IMR-90 (cell line): ENCODE data around the gene ASNSD1. TPM values are rescaled to one million over a fixed set of nuclear protein-coding genes. Genes with fewer than 3 reads are reported as not detected.

ENCODE experiments used
- ATAC-seq: fragments of 200-7000 bp; cut with Tn5 transposase; 2 replicates; pipeline ENCODE4 v1.9.1; 2020; ENCODE audit warnings: low read depth, mild to moderate bottlenecking, moderate library complexity
- BruUV-seq: library from RNA; stranded (reverse); fragments of 400-500 nt; replicated peaks from 2 replicates; lab custom pipeline; 2021; lab: Mats Ljungman, UMichigan
- CTCF ChIA-PET: fragments of 300-600 bp; formaldehyde crosslinking; extraction: SDS; loops from one replicate; lab custom pipeline; 2021; ENCODE audit warnings: antibody characterized with exemption; lab: Yijun Ruan, JAX
- POLR2A ChIA-PET: fragments of 300-600 bp; sonication (Branson Sonifier 250); formaldehyde crosslinking; loops from one replicate; lab custom pipeline; 2022; ENCODE audit warnings: antibody characterized with exemption; ENCODE audit not compliant: unreplicated experiment; lab: Charles Lee
- DNase-seq: peaks from one replicate; pipeline ENCODE4 v3.0.0; 2013
- H2AFZ ChIP-seq: replicated peaks from 2 replicates; pipeline ENCODE3; 2013; ENCODE audit warnings: low read length, mild to moderate bottlenecking; ENCODE audit not compliant: poor library complexity
- H2AK5ac ChIP-seq: 2 replicates; pipeline ENCODE4 v1.6.1; 2013; ENCODE audit warnings: low read depth, low read length, inconsistent platforms
- H2AK9ac ChIP-seq: replicated peaks from 2 replicates; pipeline ENCODE3; 2013; ENCODE audit warnings: mild to moderate bottlenecking, low read depth, low read length, moderate library complexity; ENCODE audit not compliant: poor library complexity
- H2BK120ac ChIP-seq: 2 replicates; pipeline ENCODE4 v1.6.1; 2013; ENCODE audit warnings: low read depth, low read length, inconsistent platforms
- H2BK15ac ChIP-seq: 3 replicates; pipeline ENCODE4 v1.6.1; 2013; ENCODE audit warnings: low read depth, low read length, inconsistent platforms
- H2BK20ac ChIP-seq: 2 replicates; pipeline ENCODE4 v1.6.1; 2013; ENCODE audit warnings: low read depth, mild to moderate bottlenecking, inconsistent platforms, low read length, moderate library complexity
- H2BK5ac ChIP-seq: 2 replicates; pipeline ENCODE4 v1.6.1; 2013; ENCODE audit warnings: mild to moderate bottlenecking, low read depth, low read length, inconsistent platforms; ENCODE audit not compliant: poor library complexity, severe bottlenecking
- H3K14ac ChIP-seq: replicated peaks from 2 replicates; pipeline ENCODE4 v1.6.1; 2013; ENCODE audit warnings: low read depth, low read length, inconsistent platforms
- H3K18ac ChIP-seq: 2 replicates; pipeline ENCODE4 v1.6.1; 2013; ENCODE audit warnings: low read depth, low read length, control low read depth
- H3K23ac ChIP-seq: 2 replicates; pipeline ENCODE4 v1.6.1; 2013; ENCODE audit warnings: low read depth, low read length, inconsistent platforms
- H3K27ac ChIP-seq: 2 replicates; pipeline ENCODE4 v1.5.1; 2013; ENCODE audit warnings: mild to moderate bottlenecking, control low read depth, low read length; ENCODE audit not compliant: insufficient read depth
- H3K27me3 ChIP-seq: 2 replicates; pipeline ENCODE4 v1.6.1; 2013; ENCODE audit warnings: low read length; ENCODE audit not compliant: control insufficient read depth, insufficient read depth
- H3K36me3 ChIP-seq: 2 replicates; pipeline ENCODE4 v1.6.1; 2013; ENCODE audit warnings: low read length, mixed read lengths; ENCODE audit not compliant: control insufficient read depth, insufficient read depth
- H3K4ac ChIP-seq: 2 replicates; pipeline ENCODE4 v1.6.1; 2013; ENCODE audit warnings: low read depth, low read length, inconsistent platforms
- H3K4me1 ChIP-seq: 2 replicates; pipeline ENCODE4 v1.6.1; 2013; ENCODE audit warnings: low read length, mixed read lengths; ENCODE audit not compliant: control insufficient read depth, insufficient read depth
- H3K4me2 ChIP-seq: 2 replicates; pipeline ENCODE4 v1.6.1; 2013; ENCODE audit warnings: low read depth, mild to moderate bottlenecking, control low read depth, low read length, moderate library complexity
- H3K4me3 ChIP-seq: 2 replicates; pipeline ENCODE4 v1.5.1; 2013; ENCODE audit warnings: low read depth, mild to moderate bottlenecking, control low read depth, low read length, moderate library complexity; ENCODE audit not compliant: insufficient read depth
- H3K56ac ChIP-seq: 2 replicates; pipeline ENCODE4 v1.6.1; 2013; ENCODE audit warnings: low read length, inconsistent platforms; ENCODE audit not compliant: insufficient read depth; ENCODE audit errors: extremely low read depth
- H3K79me1 ChIP-seq, 2 experiments: 2 replicates each; pipeline ENCODE4 v1.6.1; 2013; ENCODE audit warnings: low read length in 2 of 2, inconsistent platforms in 1 of 2, low read depth in 1 of 2
- H3K9ac ChIP-seq: 2 replicates; pipeline ENCODE4 v1.6.1; 2013; ENCODE audit warnings: low read depth, low read length, control low read depth
- H3K9me1 ChIP-seq: 2 replicates; pipeline ENCODE4 v1.6.1; 2013; ENCODE audit warnings: low read length, inconsistent platforms; ENCODE audit not compliant: insufficient read depth
- H3K9me3 ChIP-seq: 2 replicates; pipeline ENCODE4 v1.6.1; 2013; ENCODE audit warnings: low read length; ENCODE audit not compliant: control insufficient read depth, insufficient read depth
- H4K20me1 ChIP-seq: 2 replicates; pipeline ENCODE4 v1.6.1; 2013; ENCODE audit warnings: low read length, inconsistent platforms; ENCODE audit not compliant: insufficient read depth
- H4K5ac ChIP-seq: 2 replicates; pipeline ENCODE4 v1.6.1; 2013; ENCODE audit warnings: mild to moderate bottlenecking, low read depth, low read length, control low read depth
- H4K8ac ChIP-seq, 2 experiments: 2 replicates each; pipeline ENCODE4 v1.6.1; 2013; ENCODE audit warnings: low read depth in 2 of 2, low read length in 2 of 2, control low read depth in 1 of 2, inconsistent platforms in 1 of 2
- H4K91ac ChIP-seq: 2 replicates; pipeline ENCODE4 v1.6.1; 2013; ENCODE audit warnings: low read depth, low read length, inconsistent platforms; ENCODE audit not compliant: insufficient read depth
- BHLHE40 ChIP-seq: fragments of 150-350 bp; IDR thresholded peaks from 2 replicates; pipeline ENCODE4 v1.6.1; 2016; ENCODE audit warnings: mild to moderate bottlenecking, low read depth, low read length
- NFE2L2 ChIP-seq: fragments of 150-350 bp; IDR thresholded peaks from 2 replicates; pipeline ENCODE4 v1.6.1; 2016; ENCODE audit warnings: low read depth, mild to moderate bottlenecking, low read length
- POLR2A ChIP-seq: IDR thresholded peaks from 2 replicates; pipeline ENCODE4 v1.6.1; 2012; ENCODE audit warnings: mild to moderate bottlenecking, low read depth, low read length
- RCOR1 ChIP-seq: IDR thresholded peaks from 2 replicates; pipeline ENCODE4 v1.6.1; 2012; ENCODE audit warnings: mild to moderate bottlenecking, low read length, improper control_type of control experiment; ENCODE audit not compliant: insufficient replicate concordance
- WGBS, 2 experiments: methylation state at CpG; one replicate each; pipeline versions ENCODE4 v1.1.5 to v1.1.7; 2013; ENCODE audit warnings: missing lambda C conversion rate in 2 of 2; ENCODE audit not compliant: insufficient read length in 1 of 2; ENCODE audit errors: extremely low coverage in 2 of 2; 5-methylcytosine and 5-hydroxymethylcytosine counted together
- dilution Hi-C: fragments of 300-500 bp; cut with HindIII; formaldehyde crosslinking; loops from one replicate; pipeline ENCODE4 v1.14.3; 2018; ENCODE audit warnings: low sequenced_read_pairs; ENCODE audit not compliant: unreplicated experiment
- in situ Hi-C: fragments of 300-500 bp; cut with MboI; formaldehyde crosslinking; loops from 3 replicates; pipeline ENCODE4 v1.14.3; 2019; ENCODE audit warnings: low sequenced_read_pairs, inconsistent platforms, mixed read lengths
- intact Hi-C: fragments of 100-400 bp; cut with micrococcal nuclease; formaldehyde crosslinking; loops from 2 replicates; pipeline ENCODE4 v1.10.0; 2022
- polyA plus RNA-seq, 3 experiments: library from polyadenylated mRNA; depleted of rRNA; stranded (reverse); fragments of >200 nt; gene quantifications; 2 replicates each; pipeline ENCODE4 v1.2.3, GENCODE V29; 2012; ENCODE audit warnings: low replicate concordance in 1 of 3
- total RNA-seq: library from RNA; depleted of rRNA; stranded (reverse); fragments of >200 nt; gene quantifications from 2 replicates; pipeline ENCODE4 v1.2.3, GENCODE V29; 2012
- TF ChIP-seq, protein P1 (sequence below): conservative IDR thresholded peaks from 2 replicates; pipeline ENCODE4 v1.5.1; 2012; ENCODE audit warnings: mild to moderate bottlenecking, low read depth, low read length, improper control_type of control experiment
- TF ChIP-seq, protein P2 (sequence below): fragments of 150-350 bp; IDR thresholded peaks from 2 replicates; pipeline ENCODE4 v1.6.1; 2016; ENCODE audit warnings: low read depth, mild to moderate bottlenecking, low read length, moderate library complexity, borderline replicate concordance

ASNSD1 gene
- total and polyA plus RNA-seq, 2 of the 4 experiments (the other 2 are of a cell fraction), result 29.1 to 35.7 TPM

DNA sequence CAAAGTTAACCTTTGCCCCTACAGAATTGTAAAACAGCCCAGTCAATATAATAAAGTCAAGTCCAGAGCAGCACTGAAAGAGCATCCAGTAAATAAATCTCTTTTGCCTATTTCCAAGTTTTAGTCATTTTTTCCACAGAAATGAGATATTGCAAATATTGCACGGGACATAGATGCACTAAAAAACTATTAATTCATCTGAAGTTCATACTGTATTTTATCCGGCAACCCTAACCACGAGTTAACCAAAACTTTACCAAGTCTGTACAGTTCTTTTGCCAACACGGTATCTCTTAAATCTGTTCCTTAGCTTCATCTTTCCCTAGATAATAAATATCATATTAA is 484 bp upstream of the ASNSD1 start:
- peaks cover 2% of the 10 kb centered on the region; the same call in 1 of the 2 replicates for H3K9me1 ChIP-seq
- H2AFZ ChIP-seq, result no peak overlapping the region
- H3K18ac ChIP-seq, result no peak overlapping the region
- no peak overlapping the region for H4K5ac ChIP-seq
- H4K20me1 ChIP-seq, result no peaks in the 10 kb centered on the region
- dilution Hi-C loops (no loop called here), in situ Hi-C loops (no loop called here), intact Hi-C loops (loop anchor here (1.0 to 5.0 kb wide), 4 partner anchors 38 to 412 kb away; no protein-coding TSS in a partner anchor)
- no TSS peak for BruUV-seq
- no peak overlapping the region for H2BK120ac ChIP-seq
- H3K9ac ChIP-seq, result no peak overlapping the region
- DNase-seq (no peak), ATAC-seq (no peak)
- no peaks in the 10 kb centered on the region for H3K36me3 ChIP-seq
- H3K4me2 ChIP-seq, result no peak overlapping the region
- ChIA-PET POLR2A (no interaction called here), CTCF (interaction anchor here (0.5 to 1.8 kb wide), 15 partner anchors 11 to 548 kb away, joined by 3 to 9 read pairs (median 4); partner anchors contain the start of gene OSGEPL1)
- H3K4ac ChIP-seq, result no peak overlapping the region
- H2AK9ac ChIP-seq, result no peak overlapping the region
- no peak overlapping the region for H3K27ac ChIP-seq
- no peak overlapping the region for H2BK15ac ChIP-seq
- no peak overlapping the region for H3K56ac ChIP-seq
- peaks cover 9 to 20% of the 10 kb centered on the region in 2 experiments; a peak in 3 of 4 replicates for H3K79me1 ChIP-seq
- TF ChIP-seq, protein P1, sequence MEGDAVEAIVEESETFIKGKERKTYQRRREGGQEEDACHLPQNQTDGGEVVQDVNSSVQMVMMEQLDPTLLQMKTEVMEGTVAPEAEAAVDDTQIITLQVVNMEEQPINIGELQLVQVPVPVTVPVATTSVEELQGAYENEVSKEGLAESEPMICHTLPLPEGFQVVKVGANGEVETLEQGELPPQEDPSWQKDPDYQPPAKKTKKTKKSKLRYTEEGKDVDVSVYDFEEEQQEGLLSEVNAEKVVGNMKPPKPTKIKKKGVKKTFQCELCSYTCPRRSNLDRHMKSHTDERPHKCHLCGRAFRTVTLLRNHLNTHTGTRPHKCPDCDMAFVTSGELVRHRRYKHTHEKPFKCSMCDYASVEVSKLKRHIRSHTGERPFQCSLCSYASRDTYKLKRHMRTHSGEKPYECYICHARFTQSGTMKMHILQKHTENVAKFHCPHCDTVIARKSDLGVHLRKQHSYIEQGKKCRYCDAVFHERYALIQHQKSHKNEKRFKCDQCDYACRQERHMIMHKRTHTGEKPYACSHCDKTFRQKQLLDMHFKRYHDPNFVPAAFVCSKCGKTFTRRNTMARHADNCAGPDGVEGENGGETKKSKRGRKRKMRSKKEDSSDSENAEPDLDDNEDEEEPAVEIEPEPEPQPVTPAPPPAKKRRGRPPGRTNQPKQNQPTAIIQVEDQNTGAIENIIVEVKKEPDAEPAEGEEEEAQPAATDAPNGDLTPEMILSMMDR, result no peak
- TF ChIP-seq, protein P2, sequence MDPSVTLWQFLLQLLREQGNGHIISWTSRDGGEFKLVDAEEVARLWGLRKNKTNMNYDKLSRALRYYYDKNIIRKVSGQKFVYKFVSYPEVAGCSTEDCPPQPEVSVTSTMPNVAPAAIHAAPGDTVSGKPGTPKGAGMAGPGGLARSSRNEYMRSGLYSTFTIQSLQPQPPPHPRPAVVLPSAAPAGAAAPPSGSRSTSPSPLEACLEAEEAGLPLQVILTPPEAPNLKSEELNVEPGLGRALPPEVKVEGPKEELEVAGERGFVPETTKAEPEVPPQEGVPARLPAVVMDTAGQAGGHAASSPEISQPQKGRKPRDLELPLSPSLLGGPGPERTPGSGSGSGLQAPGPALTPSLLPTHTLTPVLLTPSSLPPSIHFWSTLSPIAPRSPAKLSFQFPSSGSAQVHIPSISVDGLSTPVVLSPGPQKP, result no peak
- TF ChIP-seq NFE2L2 (no peak), BHLHE40 (no peak), RCOR1 (no peak), POLR2A (no peak)
- no peak overlapping the region for H4K8ac ChIP-seq
- WGBS, 2 experiments, result 27% methylated on average over 3 of the region's 4 CpGs; no CpG with 5 or more reads in 1 of the 2 experiments
- H2BK5ac ChIP-seq, result no peak overlapping the region
- no peaks in the 10 kb centered on the region; the same call in 1 of the 2 replicates for H3K27me3 ChIP-seq
- no peak overlapping the region for H3K14ac ChIP-seq
- H2AK5ac ChIP-seq, result no peak overlapping the region
- no peak overlapping the region for H2BK20ac ChIP-seq
- H3K9me3 ChIP-seq, result no peaks in the 10 kb centered on the region
- H3K4me3 ChIP-seq, result no peak overlapping the region
- H3K23ac ChIP-seq, result no peak overlapping the region
- H3K4me1 ChIP-seq, result peaks cover 4% of the 10 kb centered on the region; the same call in 1 of the 2 replicates
- H4K91ac ChIP-seq, result no peak overlapping the region
